GM18499 (cell line): ENCODE data around the gene GLB1L3.
"Not testable (repeated sequence)": the region's sequence is repeated elsewhere in the genome, so short reads cannot be mapped to it uniquely, and the experiment has no call there.

Experiments used
- ATAC-seq: cut with Tn5 transposase; IDR thresholded peaks from one replicate; pipeline ENCODE4 v1.9.1; 2021; ENCODE audit warnings: moderate number of reproducible peaks; ENCODE audit not compliant: insufficient read depth, unreplicated experiment

The GLB1L3 gene

GRCh38 chr11:134250675-134251074 lies 25.5 kb upstream of the GLB1L3 start:
- ATAC-seq = no peak

GRCh38 chr11:134252346-134253187 lies 23.6 kb upstream of the GLB1L3 start:
- ATAC-seq = peak; percentile 26

- ATAC-seq = peak; percentile 94
Measured at GRCh38 chr11:134253188-134253993, 22.8 kb upstream of the GLB1L3 start, which contains the start of the genes ACAD8 and THYN1. TSS of gene ACAD8 (plus strand) at chr11:134253568. CDS start at chr11:134253601, 33 bp downstream. TSS of gene THYN1 (minus strand) at chr11:134253352. CDS start at chr11:134252882, 470 bp downstream.

- ATAC-seq = no peak
Measured at GRCh38 chr11:134254433-134255183, 21.6 kb upstream of the GLB1L3 start.

GRCh38 chr11:134255184-134255561 lies 21.0 kb upstream of the GLB1L3 start:
- not testable (repeated sequence) for ATAC-seq

- ATAC-seq = no peak
Measured at GRCh38 chr11:134257101-134257500, 19.1 kb upstream of the GLB1L3 start.

- ATAC-seq = no peak
Measured at GRCh38 chr11:134258577-134258976, 17.6 kb upstream of the GLB1L3 start.

- ATAC-seq = no peak
Measured at GRCh38 chr11:134260503-134260902, 15.7 kb upstream of the GLB1L3 start.

GRCh38 chr11:134260983-134261382 lies 15.2 kb upstream of the GLB1L3 start:
- no peak for ATAC-seq

GRCh38 chr11:134261626-134262488 lies 14.3 kb upstream of the GLB1L3 start:
- no peak for ATAC-seq

GRCh38 chr11:134264966-134265764 lies 11.0 kb upstream of the GLB1L3 start:
- ATAC-seq = no peak

GRCh38 chr11:134266440-134266839 lies 9.7 kb upstream of the GLB1L3 start:
- no peak for ATAC-seq

- ATAC-seq = no peak
Measured at GRCh38 chr11:134266841-134267251, 9.3 kb upstream of the GLB1L3 start.

GRCh38 chr11:134267461-134267860 lies 8.7 kb upstream of the GLB1L3 start:
- ATAC-seq = no peak

GRCh38 chr11:134267966-134268365 lies 8.2 kb upstream of the GLB1L3 start:
- no peak for ATAC-seq

GRCh38 chr11:134270250-134270714 lies 5.9 kb upstream of the GLB1L3 start:
- ATAC-seq = no peak

GRCh38 chr11:134271978-134272377 lies 4.2 kb upstream of the GLB1L3 start:
- ATAC-seq = no peak
